Cerebellar cortex (tissue), 1 donor: Measurements from ENCODE around the gene UBTF.
"Not testable (repeated sequence)": the region's sequence is repeated elsewhere in the genome, so short reads cannot be mapped to it uniquely, and the experiment has no call there.

Experiments used
- DNase-seq: peaks from one replicate; pipeline ENCODE4 v3.0.0-alpha.2; 2015; ENCODE audit warnings: low spot score

Gene UBTF

GRCh38 chr17:44247876-44248736 is 28.6 kb upstream of the UBTF start:
- no peak for DNase-seq

DNA sequence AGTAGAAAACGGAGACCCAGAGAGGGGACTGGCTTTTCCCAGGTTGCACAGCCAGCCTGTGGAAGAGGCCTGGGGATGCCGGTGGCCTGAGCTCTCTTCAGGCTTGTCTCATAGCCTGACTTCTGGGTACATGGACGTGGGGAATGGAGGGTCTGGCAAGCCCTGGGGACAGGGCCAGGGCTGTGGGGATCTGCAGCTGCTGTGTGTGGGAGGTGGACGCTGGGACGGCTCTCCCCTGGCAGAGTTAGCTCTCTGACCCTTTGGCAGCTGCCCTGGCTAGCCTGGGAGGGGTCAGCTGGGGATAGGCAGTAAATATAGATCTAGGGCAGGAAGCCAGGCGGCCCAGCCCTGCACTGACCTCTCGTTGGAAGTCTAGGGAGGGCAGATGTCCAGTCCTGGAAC is 28.0 kb upstream of the UBTF start:
- DNase-seq, result no peak

DNA sequence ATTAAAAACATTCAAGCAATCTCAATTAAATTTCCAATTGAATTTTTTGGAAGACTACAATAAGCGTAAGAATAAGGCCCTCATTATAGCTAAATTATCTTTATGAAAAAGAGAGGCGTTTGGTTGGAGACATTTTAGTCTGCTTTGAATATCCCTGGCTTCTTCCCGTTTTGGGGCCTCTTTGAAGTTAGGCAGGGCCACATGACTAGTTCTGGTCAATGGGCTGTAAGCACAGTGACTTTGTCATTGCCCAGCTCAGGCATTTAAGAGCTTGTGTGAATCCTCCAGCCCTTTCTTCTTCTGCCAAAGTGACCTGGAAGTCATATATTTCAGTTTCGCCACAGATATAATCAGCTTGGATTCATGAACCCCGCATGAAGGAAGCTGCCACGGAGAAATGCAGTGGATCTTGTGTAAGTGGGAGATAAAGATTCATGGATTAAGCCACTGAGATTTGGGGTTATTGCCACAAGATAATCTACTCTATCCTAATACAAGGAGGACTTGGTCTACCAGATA is 21.7 kb upstream of the UBTF start:
- no peak for DNase-seq

- not testable (repeated sequence) for DNase-seq
Measured at GRCh38 chr17:44237886-44238285, 18.4 kb upstream of the UBTF start.

GRCh38 chr17:44236444-44236991 is 17.0 kb upstream of the UBTF start:
- no peak for DNase-seq

GRCh38 chr17:44235583-44235936 is 16.1 kb upstream of the UBTF start:
- peak; percentile 15 for DNase-seq

- no peak for DNase-seq
Measured at GRCh38 chr17:44233582-44233981, 14.1 kb upstream of the UBTF start.

- DNase-seq, result no peak
Measured at GRCh38 chr17:44232061-44232460, 12.6 kb upstream of the UBTF start.

GRCh38 chr17:44230140-44230539 is 10.7 kb upstream of the UBTF start:
- DNase-seq, result no peak

DNA sequence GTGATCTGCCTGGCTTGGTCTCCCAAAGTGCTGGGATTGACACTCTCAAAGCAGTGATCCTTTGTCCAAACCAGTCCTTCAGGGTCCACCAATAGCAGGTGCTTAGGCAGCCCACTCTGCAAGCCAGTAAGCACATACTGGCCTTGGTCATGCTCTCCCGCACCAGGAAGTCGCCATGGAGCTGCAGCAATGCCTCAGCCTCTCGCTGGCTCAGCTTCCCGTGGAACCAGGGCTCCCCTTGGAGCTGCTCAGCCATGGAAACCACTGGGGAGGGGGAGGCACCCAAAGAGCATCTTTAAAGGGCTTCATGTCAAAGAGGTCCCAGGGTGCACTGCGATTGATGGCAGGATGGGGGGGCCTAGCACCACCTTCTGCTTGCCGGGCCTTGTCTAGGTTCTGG is 9.6 kb upstream of the UBTF start:
- no peak for DNase-seq

GRCh38 chr17:44223541-44224071 is 4.1 kb upstream of the UBTF start:
- DNase-seq, result peak; percentile 69

- peak; percentile 95 for DNase-seq
Measured at GRCh38 chr17:44222112-44222869, 2.8 kb upstream of the UBTF start.

GRCh38 chr17:44221862-44222111 is 2.3 kb upstream of the UBTF start:
- no peak for DNase-seq

DNA sequence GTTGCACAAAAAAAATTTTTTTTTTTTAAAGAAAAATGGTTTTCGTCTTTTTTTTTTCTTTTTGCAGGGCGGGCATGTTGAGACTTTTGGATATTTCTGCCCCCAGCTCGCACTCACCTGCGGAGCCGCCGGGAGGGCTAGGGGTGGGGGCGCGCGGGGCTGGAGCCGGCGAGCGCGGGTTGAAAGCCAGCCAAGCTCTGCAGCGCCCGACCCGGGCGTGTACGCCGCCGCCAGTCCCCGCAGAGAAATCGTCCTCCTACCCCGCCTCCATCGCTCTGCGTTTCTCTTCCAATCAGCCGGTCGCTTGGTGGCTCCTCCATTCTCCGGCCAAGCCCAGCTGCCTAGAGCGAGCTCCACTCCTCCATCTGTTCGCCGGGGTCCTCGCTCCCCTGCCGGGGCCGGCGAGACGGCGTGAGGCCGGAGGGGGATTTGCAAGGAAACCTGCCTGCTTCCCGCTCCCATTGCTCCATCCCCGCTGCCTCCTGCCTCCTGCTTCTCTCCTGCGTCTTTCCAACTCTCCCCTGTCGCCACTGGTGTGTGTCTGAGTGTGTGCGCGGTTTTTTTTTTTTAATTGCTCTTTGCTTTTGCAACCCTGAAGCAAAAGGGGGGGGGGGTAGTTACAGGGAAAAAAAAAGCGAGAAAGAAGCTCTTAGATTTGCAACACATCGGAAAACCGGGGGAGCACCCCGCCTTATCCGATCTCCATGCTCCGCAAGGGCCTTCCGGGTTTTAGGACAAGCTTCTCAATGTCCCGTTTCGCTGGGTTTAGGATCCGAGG is 1.8 kb upstream of the UBTF start:
- DNase-seq, result peak; percentile 87

DNA sequence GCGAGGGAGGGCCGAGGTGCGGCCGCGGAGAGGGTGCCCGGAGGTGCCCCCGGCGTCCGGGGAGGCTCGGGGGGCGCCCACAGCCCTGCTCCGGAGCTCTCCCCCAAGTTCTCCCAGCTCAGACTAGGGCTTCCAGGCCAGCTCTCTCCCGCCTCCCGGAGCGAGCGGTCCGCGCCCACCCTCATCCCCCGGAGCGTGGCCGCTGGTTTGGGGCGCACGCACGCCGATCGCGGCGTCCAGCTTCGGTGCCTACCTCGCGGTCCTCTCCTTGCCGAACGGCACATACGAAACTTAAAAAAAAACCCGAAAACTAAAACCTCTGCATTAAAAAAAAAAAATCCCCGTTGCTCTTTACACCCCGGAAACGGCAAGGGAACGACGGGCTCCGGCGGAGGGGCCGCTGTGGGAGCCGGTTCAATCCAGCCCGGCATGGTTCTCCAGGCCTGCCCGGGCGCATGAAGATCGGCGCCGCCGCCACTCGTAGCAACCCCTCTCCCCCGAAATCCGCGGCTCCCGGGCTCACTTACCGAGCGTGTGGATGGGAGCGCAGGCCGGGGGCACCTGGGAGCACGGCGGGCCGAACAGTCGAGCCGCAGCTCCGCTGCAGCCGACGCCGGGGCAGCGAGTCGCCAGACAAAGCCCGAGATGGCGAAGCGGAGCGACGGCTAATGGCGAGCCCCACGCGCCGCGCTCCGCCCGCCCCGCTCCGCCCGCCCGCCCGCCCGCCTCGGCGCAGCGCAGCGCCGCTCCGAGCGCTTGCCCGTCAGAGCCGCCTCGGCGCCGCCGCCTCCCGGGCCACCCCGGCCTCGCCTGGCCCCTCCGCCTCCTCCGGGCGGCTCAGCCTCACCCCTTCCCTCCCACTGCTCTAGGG is 973 bp upstream of the UBTF start:
- peak; percentile 31 for DNase-seq

- DNase-seq, result peak; percentile 40
Measured at GRCh38 chr17:44219108-44219615, 313 bp downstream of the UBTF start.

DNA sequence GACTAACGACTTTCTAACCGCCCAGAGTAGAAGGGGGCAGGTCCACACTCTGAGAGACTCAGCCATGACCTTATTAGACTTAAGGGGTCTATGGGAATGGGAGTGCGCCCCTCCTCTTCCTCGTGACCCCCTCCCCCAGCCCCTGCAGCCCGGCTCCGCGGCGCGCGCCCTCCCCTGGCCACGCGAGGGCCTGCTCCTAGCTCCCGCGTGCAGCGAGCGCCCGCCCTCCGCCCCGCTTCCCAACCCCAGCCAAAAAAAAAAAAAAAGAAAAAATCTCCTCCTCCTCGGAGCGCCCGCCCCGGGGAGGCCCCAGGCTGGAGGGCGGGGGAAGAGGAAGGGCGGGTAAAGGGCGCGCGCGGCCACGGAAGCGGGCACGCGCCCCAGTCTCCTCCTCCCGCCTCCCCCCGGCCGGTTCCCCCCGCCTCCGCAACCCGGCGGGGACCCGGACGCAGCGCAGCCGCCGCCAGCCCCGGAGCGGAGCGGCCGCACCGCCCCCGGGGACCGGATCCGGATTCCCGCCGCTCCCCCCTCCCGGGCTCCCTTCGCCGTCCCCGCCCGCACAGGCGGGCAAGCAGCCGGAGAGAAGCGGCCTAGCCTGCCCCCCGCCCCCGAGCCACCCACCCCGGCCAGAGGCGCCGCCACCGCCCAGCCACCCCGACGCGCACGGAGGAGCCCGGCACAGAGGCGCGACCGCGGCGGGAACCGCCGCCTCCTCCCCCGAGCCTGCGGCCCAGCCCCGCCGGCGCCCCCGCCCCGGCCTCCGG is 949 bp downstream of the UBTF start:
- peak; percentile 88 for DNase-seq

- no peak for DNase-seq
Measured at GRCh38 chr17:44217738-44218343, 1.6 kb downstream of the UBTF start.

DNA sequence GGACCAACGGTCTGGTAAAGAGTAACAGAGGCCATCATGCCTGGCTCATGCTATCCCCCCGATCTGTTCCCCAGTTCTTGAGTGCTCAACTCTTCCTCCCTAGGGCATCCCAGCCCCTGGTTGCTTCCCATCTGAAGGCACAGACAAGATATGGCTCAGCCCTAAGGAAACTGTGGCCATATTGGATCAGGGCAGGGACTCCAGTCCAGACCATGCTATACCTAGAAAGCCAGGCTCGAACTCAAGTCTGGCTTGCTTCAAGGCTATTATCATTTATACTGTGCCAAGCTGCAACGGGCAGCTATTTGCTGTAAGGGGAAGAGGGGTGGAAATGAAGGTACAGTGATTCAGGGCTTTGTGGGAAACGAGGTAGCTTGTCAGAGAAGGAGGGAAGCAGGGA is 2.8 kb downstream of the UBTF start:
- no peak for DNase-seq

GRCh38 chr17:44216173-44216572 is 3.3 kb downstream of the UBTF start:
- DNase-seq, result no peak
